Activated CD4-positive, alpha-beta T cell treated with anti-CD3 and anti-CD28 coated beads for 24 hours (primary cell): ENCODE results near the gene AKAP13.
"Not testable (repeated sequence)": the region's sequence is repeated elsewhere in the genome, so short reads cannot be mapped to it uniquely, and the experiment has no call there.

ENCODE experiments used
- DNase-seq, 2 donors: peaks; one replicate each; pipeline ENCODE4 v3.0.0-alpha.2; 2020; ENCODE audit warnings: low read depth in 2 of 2

AKAP13 gene

DNA sequence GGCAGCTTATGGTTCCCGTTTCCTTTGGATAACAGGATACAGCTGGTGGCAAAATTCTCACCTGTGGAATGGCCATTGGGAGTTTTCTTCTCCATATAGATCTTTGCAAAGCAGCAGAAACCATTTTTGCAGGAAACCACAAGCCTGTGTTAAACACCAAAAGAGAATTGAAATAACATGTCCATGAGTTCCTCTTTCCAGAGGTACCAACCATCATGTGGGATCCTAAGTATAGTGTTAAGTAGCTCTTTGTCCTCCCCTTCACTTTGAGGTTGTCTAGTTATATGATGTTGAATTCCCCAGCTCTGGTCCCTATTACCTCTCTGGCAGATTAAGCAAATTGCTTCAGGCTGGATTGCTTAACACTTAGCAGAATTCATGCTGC, 94.9 kb downstream of the AKAP13 start:
- DNase-seq, result no peak

DNA sequence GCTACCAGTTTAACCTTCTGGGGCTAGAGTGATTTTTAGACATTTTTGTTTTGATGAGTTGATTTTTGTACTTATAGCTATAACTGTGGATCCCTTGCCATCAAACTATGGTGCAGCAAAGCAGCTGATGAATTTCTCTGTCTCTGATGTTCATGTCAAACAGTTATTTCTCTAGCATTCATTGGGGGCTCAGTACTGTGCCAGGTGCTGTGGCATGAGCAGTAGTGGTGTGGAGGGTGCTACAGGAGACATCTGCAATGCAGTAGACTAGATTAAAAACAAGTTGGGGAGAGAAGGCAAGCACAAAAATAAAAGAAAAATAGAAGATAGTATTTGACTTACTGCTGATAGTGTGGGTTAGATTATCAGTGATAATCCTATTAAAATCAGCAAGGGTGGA, 95.3 kb downstream of the AKAP13 start:
- no peak for DNase-seq

DNA sequence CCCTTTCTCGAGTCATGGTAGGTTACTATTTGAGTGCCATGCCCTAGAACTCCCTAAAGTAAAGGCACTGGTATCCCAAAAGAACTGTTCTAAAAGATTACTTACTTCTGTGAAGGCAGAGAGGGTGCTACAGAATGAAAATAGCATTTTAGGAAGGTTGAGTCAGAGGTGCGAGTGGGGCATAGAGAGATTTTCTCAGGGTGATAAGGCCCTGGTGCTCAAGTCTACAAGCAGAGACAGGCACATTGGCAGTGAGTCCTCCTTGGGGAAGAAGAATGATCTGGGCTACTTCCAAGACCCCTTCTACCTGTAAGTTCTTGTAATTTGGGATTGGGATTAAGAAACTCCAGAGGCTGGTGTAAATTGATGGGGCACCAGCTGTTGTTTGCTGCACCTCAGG, 96.7 kb downstream of the AKAP13 start:
- no peak for DNase-seq

DNA sequence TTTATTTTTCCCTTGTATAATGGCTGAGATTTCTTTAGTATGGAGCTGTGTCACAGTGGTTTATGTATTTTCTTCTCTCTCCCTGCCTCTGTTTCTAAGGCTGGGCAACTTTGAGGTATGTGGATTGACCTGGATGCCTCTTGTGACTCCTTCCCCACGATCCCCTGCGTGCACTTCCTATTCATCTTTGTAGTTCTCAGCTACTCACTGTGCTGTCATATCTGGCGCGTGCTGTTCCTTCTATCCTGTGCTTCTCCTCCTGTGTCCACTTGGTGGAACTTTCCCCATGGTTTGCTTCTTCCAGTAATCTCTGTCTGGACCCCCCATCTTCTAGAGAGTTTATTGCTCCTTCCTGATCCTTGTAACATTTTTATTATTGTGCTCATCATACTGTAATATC, 97.3 kb downstream of the AKAP13 start:
- no peak for DNase-seq

DNA sequence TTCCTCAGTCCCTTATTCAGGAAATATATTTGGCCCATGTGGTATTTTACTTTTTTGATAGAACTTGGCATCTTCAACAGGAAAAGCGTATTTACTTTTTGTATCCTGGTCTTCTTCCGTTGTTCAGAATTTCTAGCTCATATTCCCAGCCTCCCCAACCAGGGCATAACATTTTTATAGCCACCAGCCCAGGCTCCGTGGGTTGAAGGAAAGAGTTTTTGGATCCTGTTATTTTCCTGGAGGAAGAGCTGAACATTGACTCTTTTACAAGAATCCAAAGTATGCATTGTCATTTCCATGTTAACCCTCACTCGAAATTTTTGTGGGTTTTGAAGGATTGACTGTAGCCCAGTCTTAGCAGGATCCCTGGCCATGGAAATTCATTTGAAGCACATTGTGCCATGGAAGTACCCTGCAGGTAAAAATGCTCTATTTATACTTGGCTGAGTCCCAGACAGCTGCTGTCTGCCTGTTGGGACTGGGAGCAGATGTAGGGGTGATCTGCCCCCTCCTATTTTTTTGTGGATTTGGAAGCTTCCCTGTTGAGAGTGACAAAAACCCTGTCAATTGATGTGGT, 98.8 kb downstream of the AKAP13 start:
- DNase-seq, result no peak

DNA sequence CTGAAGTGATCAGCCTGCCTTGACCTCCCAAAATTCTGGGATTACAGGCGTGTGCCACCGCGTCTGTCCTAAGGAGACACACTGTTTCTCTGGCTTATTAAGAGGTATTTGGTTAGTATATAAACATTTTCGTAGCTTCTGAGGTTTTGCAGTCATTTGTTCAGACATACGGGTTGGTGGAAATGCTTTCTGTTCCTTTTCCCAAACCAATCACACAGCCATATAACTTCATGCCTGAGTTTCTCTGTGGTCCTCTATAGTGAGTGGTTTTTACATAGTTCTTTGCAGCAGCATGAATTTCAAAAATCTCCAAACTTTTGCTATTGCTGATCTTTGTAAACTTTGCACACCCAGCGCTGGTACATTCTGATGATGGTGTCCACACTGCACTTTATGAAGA, 100.5 kb downstream of the AKAP13 start:
- DNase-seq, result no peak

DNA sequence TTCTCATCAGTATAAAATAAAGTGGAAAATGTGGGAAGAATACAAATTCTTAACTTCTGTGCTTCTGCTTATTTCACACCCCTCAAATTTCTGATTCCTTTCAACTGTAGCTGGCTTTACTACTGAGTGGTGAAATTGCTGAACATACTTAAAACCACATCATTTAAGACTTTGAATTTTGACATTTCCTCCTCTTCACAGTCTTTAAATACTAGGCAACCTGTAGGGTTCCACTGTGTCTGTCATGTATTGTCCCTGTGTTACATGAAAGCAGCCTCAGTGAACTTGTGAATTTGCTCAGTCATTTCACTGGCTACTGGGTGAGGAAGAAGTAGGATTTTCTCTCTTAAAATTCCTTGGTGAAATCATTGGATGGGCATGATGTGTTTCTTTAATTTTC, 101.1 kb downstream of the AKAP13 start:
- DNase-seq, result not testable (repeated sequence)

DNA sequence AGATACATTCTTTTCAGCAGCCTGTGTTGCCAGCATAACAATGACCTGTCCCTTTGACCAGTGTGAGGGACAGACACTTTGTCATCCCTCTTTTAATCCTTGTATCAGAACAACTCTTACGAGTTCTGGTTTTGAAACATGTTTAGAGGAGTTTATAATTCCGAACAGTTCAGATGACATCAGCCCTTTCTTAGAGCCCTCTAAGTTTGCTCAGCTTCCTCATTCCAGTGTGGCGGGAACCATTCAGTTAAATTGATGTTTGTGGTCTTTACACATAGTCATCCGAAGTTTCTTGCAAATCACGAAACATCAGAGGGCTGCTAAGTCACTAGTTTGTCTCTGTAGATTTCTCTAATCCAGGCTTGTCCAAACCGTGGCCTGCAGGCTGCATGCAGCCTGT, 102.5 kb downstream of the AKAP13 start:
- DNase-seq, result no peak

DNA sequence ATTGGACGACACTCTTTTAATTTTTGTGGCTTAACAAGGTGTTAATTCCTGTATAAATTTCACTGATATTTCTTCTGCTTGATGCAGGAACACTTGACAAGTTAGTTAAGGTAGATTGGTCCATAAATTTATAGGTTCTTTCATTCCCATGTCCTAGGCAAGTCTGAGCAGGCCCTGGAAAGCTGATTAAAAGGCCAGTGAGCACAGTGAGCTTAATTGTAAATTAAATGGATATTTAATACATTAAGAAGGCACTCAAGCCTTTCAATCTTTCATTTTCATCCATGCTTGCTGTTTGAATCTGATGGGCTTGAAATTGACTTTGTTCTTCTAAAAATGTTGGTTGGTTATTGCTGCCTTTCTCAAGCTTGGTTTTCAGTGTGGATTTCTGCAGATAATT, 103.6 kb downstream of the AKAP13 start:
- DNase-seq, result not testable (repeated sequence)

DNA sequence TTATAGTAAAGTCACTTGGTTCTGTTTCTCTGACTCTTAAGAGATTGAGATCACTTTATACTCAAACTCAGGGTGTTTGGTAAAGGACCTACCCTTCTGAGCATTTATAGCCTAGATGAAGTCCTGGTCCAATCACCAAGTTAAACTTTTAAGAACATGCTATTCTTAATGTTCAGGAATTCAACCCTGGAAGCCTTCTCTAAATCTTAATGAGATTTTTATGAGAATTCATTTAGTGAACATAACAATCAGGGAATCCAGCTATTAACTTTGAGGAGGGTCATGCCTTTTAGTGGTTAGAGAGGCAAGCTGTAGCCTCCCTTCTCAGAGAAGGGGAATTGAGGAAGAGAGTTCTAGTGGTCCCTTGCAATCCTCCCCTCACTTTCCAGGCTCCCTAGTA, 104.5 kb downstream of the AKAP13 start:
- DNase-seq, result not testable (repeated sequence)

DNA sequence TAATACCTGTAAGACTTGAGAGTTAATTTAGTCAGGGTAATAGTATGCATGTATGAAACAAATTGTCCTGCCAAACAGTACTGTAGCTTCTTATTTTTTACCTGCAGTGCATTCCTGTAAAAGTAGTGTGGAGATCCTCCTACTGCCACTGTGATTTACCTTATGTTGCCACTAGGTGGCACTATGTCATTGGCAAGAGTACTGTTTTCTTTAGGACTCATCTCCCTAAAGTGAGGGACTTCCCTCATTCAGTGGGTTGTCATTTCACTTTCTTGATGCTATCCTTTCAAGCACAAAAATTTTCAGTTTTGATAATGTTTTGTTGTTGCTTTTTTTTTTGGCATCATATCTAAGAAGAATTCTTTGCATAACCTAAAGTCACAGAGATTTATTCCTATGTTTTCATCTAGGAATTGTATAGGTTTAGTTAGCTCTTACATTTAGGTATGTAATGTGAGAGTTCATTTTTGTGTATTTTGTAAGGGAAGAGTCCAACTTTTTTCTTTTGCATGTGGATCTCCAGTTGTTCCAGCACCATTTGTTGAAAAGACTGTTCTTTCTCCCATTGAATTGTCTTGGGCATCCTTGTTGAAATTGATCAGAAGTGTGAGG, 105.7 kb downstream of the AKAP13 start:
- peak in 1 of 2 donors; percentile 55 for DNase-seq

DNA sequence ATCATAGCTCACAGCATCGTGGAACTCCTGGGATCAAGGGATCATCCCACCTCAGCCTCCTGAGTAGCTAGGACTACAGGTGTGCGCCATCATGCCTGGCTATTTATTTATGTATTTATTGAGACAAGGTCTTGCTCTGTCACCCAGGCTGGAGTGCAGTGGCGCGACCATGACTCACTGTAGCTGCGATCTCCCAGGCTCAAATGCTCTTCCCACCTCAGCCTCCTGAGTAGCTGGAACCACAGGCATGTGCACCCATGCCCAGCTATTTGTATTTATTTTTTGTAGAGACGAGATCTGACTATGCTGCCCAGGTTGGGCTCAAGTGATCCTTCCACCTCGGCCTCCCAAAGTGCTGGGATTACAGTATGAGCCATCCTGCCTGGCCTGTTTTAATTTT, 107.4 kb downstream of the AKAP13 start:
- not testable (repeated sequence) for DNase-seq

DNA sequence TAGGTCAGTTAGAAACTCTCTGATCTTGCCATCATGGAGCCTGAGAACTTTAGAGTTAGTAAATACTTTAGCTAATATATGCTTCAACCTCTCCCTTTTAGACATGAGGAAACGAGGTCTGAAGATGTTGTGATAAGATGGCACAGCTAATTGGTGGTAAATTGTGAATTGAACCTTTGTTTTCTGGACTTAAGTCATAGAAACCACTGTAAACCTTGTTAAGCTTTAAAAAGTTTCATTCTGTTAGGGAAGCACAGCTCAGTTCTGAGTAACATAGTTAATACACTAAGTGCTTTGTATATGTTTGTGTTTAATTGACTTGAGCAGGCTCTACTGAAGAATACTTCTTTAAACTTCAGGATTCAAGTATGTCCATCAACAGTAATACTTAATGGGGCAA, 108.6 kb downstream of the AKAP13 start:
- DNase-seq, result no peak

DNA sequence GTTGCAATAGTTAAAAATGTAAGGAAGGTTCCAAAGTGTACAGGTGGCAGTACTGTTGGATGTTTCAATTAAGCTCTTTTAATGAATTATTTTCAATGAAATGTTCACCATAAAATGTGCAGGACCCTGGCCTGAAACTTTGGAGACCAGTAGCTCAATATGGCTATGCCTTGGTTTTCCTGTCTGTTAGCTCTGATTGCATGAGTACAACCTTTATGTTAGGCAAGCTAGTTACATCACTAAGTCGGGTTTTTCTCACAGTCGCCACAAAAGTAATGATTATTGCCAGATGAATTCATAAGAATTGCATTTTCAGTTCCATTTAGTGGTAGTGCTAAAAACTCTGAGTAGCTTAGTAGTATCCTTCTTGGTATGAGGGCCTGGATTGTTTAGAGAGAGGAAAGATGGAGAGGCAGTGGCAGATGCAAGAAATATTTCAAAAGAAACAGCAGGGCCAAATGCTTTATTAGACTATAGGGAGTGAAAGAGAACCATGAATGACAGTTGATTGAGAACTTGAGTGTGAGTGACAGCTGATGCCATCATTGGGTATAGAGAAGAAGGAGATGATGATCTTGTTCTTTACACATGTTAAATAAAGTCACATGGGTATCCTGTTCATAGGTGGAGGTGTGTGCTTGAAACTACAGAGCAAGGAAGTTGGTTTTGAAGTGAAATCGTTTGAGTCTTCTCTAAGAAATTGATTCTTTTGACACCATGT, 109.5 kb downstream of the AKAP13 start:
- no peak for DNase-seq

DNA sequence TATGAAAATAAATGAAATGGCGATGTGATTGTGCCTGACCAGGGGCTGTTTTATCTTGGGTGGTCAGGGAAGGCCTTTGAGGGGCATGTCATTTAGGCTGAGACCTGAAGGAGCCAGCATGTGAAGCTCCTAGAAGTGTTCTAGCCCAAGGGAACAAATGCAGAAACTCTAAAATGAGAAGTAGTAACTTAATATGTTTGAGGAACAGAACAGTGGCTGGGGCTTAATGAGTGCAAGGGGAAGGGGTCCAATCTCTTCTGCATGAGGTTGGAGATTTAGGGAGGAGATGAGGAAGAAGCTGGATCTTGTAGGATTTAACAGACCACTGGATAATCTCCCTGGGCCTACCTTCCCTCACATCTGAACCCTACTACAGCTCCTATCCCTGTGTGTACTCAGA, 110.5 kb downstream of the AKAP13 start:
- no peak for DNase-seq

DNA sequence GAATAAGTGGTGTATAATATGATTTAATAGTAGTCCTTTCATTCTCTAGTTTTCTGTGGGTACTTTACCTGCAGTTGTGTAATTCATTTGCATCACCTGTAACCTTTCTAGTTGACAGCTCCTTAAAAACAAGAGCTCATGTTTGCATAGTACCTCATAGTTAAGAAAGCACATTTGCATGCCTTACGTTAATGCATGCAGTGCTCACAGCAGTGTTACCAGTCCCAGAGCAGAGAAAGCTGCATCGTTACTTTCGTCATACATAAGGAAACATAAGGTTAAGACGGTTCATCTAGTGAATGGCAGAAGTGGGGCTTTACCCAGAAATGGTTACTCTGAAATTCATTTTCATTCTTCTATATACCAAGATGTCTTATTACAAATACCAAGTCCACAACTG, 111.3 kb downstream of the AKAP13 start:
- DNase-seq, result no peak

DNA sequence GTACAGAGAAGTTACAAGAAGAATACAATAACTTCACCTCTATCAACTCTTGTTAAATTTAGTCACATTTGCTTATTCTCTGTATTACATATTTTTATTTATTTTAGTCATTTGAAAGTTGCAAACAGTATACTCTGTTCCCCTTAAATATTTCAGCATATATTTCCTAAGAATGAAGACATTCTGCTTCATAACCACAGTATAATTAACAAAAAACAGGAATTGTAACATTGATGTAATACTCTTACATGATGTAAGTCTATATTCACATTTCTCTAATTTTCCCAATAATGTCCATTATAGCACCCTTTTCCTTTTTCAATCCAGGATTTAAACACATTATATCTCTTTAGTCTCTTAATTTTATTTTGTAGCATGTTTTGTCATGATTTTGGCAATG, 112.0 kb downstream of the AKAP13 start:
- DNase-seq, result no peak

DNA sequence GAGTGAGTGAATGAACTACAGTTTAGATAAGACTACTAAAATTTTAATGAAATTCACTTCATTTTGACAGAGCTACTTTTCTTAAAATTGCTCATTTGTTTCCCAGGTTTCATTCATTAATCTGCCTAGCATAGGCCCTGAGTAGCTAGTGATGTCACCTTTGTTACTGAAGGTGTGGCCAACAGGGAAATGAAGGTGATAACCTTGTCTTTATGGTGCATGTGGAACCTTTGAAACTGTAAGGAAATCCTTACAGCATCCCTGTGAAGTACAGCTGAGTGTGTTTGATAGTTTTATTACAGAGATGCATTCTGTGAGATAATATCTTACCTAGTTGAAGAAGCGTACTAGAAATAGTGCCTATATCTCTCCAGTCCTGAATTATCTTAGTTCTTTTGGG, 112.9 kb downstream of the AKAP13 start:
- no peak for DNase-seq

DNA sequence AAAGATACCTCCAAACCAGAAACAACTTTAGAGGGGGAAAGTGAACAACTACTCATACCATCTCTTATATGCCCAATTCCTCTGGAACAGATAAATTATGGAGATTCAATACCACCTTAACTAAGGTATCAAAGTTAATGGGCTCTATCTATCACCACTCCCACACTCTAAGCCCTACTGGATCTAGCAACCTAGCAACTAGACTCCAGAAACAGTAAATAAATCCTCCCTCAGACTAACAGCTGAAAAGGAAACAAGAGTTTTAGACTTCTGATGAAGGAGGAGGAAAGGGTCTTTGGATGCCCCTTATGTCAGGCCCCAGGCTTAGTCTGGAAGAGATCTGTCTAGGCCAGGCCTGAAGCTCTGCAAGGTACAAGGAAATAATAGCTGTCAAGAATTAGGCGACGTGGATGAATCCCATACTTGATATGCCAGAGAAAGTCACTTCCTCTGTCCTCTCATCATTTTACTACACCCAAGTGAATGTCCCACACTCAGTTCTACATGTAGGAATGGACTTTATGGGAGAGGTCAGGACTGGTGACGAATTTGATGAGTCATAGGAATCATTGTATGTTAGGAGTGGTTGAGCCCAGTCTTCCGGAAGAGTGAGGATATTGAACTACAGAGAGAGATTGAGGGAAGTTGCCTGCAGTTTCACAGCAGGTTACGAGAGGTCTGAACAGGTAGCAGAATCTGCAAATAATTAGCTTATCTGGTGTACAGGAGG, 113.8 kb downstream of the AKAP13 start:
- no peak for DNase-seq

DNA sequence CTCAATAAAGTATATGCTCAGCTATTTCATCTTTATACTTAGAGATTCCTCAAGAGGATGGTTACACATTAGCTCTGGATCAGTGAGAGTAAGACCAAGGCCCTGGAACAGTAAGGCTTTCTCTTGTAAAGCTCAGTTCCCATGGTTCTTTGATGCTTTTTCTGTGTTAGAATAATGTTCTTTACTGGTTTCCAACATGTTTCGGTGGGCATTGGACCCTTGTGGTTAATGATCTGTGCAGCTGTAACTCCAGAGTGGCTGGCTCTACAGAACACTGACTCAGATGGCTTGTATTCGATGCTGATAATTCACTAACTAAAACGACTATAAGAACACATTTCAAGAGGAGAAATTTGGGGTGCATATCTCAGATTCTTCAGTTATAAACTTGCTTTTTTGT, 114.7 kb downstream of the AKAP13 start:
- no peak for DNase-seq

DNA sequence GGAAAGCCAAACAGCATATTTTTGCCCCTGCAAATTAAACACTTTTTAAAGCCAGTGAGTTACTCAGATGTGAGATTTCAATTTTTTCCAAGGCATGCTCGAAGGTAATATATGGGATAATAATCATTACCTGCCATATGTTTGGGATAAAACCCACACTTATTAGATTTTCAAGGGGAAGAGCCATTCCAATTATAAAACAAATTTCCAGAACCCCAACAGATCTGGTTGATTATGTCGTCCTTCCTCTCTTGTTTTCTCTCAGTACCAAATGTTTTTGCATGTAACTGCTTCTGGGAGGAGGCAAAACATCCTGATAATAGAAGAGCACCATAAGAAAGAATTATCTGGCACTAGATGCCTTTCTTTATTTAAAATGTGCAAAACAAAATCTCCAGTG, 115.1 kb downstream of the AKAP13 start:
- no peak for DNase-seq

DNA sequence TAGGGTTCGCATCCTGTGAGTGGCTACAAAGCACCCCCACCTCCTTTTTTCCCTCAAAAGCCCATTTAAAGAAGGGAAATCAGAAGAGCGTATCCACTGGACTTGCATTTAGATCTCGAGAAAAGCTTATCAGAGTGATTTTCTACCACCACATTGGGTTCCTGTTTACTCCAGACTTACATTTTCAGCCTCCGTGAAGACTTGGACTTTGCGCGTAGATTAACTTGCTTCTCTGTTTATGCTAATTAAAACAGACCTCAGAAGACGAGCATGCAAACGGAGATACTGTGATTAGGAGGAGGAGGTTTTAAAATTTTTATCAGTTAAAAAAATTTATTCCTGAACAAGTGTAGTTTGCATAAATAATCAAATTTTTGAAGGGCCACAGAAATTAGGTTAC, 115.7 kb downstream of the AKAP13 start:
- no peak for DNase-seq
